Activated CD4-positive, alpha-beta T cell treated with anti-CD3 and anti-CD28 coated beads, Interleukin-2, Interleukin-4, amounts not matched to agents 100 ng/mL and 50 ng/mL, durations not matched to agents 16 hours and 8 hours (primary cell): Measurements from ENCODE around the gene PAFAH2.
"Not testable (repeated sequence)": the region's sequence is repeated elsewhere in the genome, so short reads cannot be mapped to it uniquely, and the experiment has no call there.

ENCODE experiments used
- DNase-seq: peaks from one replicate; pipeline ENCODE4 v3.0.0-alpha.2; 2020; ENCODE audit warnings: low spot score

The PAFAH2 gene

GRCh38 chr1:25985171-25985570, 12.7 kb downstream of the PAFAH2 start:
- DNase-seq = no peak

GRCh38 chr1:25979210-25979609, 18.7 kb downstream of the PAFAH2 start:
- DNase-seq = no peak

GRCh38 chr1:25978403-25978802, 19.5 kb downstream of the PAFAH2 start:
- DNase-seq = no peak

- DNase-seq = no peak
Measured at GRCh38 chr1:25977801-25978200, 20.1 kb downstream of the PAFAH2 start.

GRCh38 chr1:25973610-25974321, 24.1 kb downstream of the PAFAH2 start:
- no peak for DNase-seq

- no peak for DNase-seq
Measured at GRCh38 chr1:25971811-25972180, 26.1 kb downstream of the PAFAH2 start.

- peak; percentile 26 for DNase-seq
Measured at GRCh38 chr1:25971066-25971810, 26.6 kb downstream of the PAFAH2 start.

- DNase-seq = no peak
Measured at GRCh38 chr1:25967308-25967707, 30.6 kb downstream of the PAFAH2 start.

- DNase-seq = no peak
Measured at GRCh38 chr1:25959611-25960010, 38.3 kb downstream of the PAFAH2 start.

GRCh38 chr1:25958465-25958864, 39.4 kb downstream of the PAFAH2 start:
- no peak for DNase-seq

- no peak for DNase-seq
Measured at GRCh38 chr1:25955553-25955952, 42.3 kb downstream of the PAFAH2 start.

- no peak for DNase-seq
Measured at GRCh38 chr1:25954282-25954938, 43.5 kb downstream of the PAFAH2 start.

- no peak for DNase-seq
Measured at GRCh38 chr1:25952841-25953401, 44.9 kb downstream of the PAFAH2 start.

GRCh38 chr1:25948641-25949040, 49.2 kb downstream of the PAFAH2 start:
- DNase-seq = no peak

GRCh38 chr1:25947027-25947426, 50.8 kb downstream of the PAFAH2 start:
- no peak for DNase-seq

- no peak for DNase-seq
Measured at GRCh38 chr1:25945761-25946160, 52.1 kb downstream of the PAFAH2 start.

GRCh38 chr1:25944986-25945385, 52.9 kb downstream of the PAFAH2 start:
- no peak for DNase-seq

GRCh38 chr1:25943511-25943910, 54.4 kb downstream of the PAFAH2 start:
- not testable (repeated sequence) for DNase-seq

GRCh38 chr1:25936947-25937346, 60.9 kb downstream of the PAFAH2 start:
- DNase-seq = no peak

- no peak for DNase-seq
Measured at GRCh38 chr1:25933479-25934365, 64.1 kb downstream of the PAFAH2 start.

GRCh38 chr1:25932811-25933400, 65.0 kb downstream of the PAFAH2 start:
- not testable (repeated sequence) for DNase-seq
